Urinary bladder (tissue), 4 donors: ENCODE results near the gene ANKRD9. TPM values are rescaled to one million over a fixed set of nuclear protein-coding genes. Genes with fewer than 3 reads are reported as not detected.
"Not testable (repeated sequence)": the region's sequence is repeated elsewhere in the genome, so short reads cannot be mapped to it uniquely, and the experiment has no call there.

Experiments
- DNase-seq: peaks from one replicate; pipeline ENCODE4 v3.0.0-alpha.2; 2015; ENCODE audit errors: extremely low spot score
- H3K27ac ChIP-seq: one replicate; pipeline ENCODE4 v1.5.1; 2013; ENCODE audit warnings: low read depth, mild to moderate bottlenecking, moderate library complexity
- H3K36me3 ChIP-seq: one replicate; pipeline ENCODE4 v1.6.1; 2013; ENCODE audit warnings: mild to moderate bottlenecking, moderate library complexity; ENCODE audit not compliant: insufficient read depth
- H3K4me1 ChIP-seq: one replicate; pipeline ENCODE4 v1.6.1; 2013; ENCODE audit warnings: mild to moderate bottlenecking, moderate library complexity; ENCODE audit not compliant: insufficient read depth
- H3K4me3 ChIP-seq: one replicate; pipeline ENCODE4 v1.5.1; 2013; ENCODE audit warnings: low read depth, low read length
- WGBS: extraction: QIAGEN DNeasy Blood & Tissue Kit; methylation state at CpG from one replicate; pipeline ENCODE4 v1.1.7; 2013; 5-methylcytosine and 5-hydroxymethylcytosine counted together
- polyA plus RNA-seq: library from polyadenylated mRNA; stranded (reverse); fragments of 200-250 nt; gene quantifications from one replicate; pipeline ENCODE4 v1.2.3, GENCODE V29; 2013
- total RNA-seq: library from RNA; depleted of rRNA; stranded (reverse); fragments of >200 nt; gene quantifications from one replicate; pipeline ENCODE4 v1.2.3, GENCODE V29; 2014
- donor health status: healthy with polysubstance abuse.
- donor health status: healthy.

ANKRD9 gene
- total RNA-seq, result 4.3 TPM
- 13.5 TPM for polyA plus RNA-seq

- DNase-seq, result peak; percentile 74
- Histone ChIP-seq H3K4me3 (peak within 1 kb of the TSS; percentile 65), H3K36me3 (peaks cover 2% of the 10 kb centered on the region), H3K27ac (peak within 1 kb of the TSS; percentile 85), H3K4me1 (no peaks in the 10 kb centered on the region)
- WGBS, result 2% methylated on average over 89 of the region's 91 CpGs
These were observed at the start of gene ANKRD9 for GRCh38 chr14:102509746-102510615. ANKRD9 (minus strand) TSS chr14:102509776; CDS start chr14:102507889, 1,887 bp downstream.

- Histone ChIP-seq H3K4me1 (no peaks in the 10 kb centered on the region), H3K36me3 (no peaks in the 10 kb centered on the region), H3K27ac (no peak overlapping the region), H3K4me3 (no peak overlapping the region)
- DNase-seq, result no peak
- 70% methylated on average over 4 of the region's 4 CpGs for WGBS
These were observed 49.0 kb upstream of the ANKRD9 start for GRCh38 chr14:102558556-102558955.

- no peaks in the 10 kb centered on the region for H3K36me3 ChIP-seq
- DNase-seq, result no peak
- H3K27ac ChIP-seq, result no peak overlapping the region
- WGBS, result 82% methylated on average over 12 of the region's 12 CpGs
- H3K4me3 ChIP-seq, result no peak overlapping the region
- H3K4me1 ChIP-seq, result no peaks in the 10 kb centered on the region
These were observed 48.1 kb upstream of the ANKRD9 start for GRCh38 chr14:102557434-102558226.

GRCh38 chr14:102556098-102556677, 46.6 kb upstream of the ANKRD9 start:
- Histone ChIP-seq H3K27ac (no peak overlapping the region), H3K4me3 (no peak overlapping the region)

GRCh38 chr14:102554821-102555819, 45.5 kb upstream of the ANKRD9 start:
- H3K4me1 ChIP-seq, result no peaks in the 10 kb centered on the region
- H3K36me3 ChIP-seq, result no peaks in the 10 kb centered on the region
- H3K27ac ChIP-seq, result peak overlapping the region; percentile 73
- no peak for DNase-seq
- WGBS, result 6% methylated on average over 94 of the region's 94 CpGs
- peak overlapping the region; percentile 76 for H3K4me3 ChIP-seq

More at GRCh38 chr14:102556098-102556677, 46.6 kb upstream of the ANKRD9 start:
- no peak for DNase-seq
- 96% methylated on average over 14 of the region's 14 CpGs for WGBS
- Histone ChIP-seq H3K36me3 (no peaks in the 10 kb centered on the region), H3K4me1 (no peaks in the 10 kb centered on the region)

GRCh38 chr14:102551995-102552705, 42.6 kb upstream of the ANKRD9 start:
- Histone ChIP-seq H3K4me1 (no peaks in the 10 kb centered on the region), H3K4me3 (no peak overlapping the region), H3K36me3 (no peaks in the 10 kb centered on the region), H3K27ac (no peak overlapping the region)
- WGBS, result 62% methylated on average over 14 of the region's 14 CpGs
- no peak for DNase-seq

GRCh38 chr14:102550927-102551401, 41.4 kb upstream of the ANKRD9 start:
- H3K36me3 ChIP-seq, DNase-seq: not testable (repeated sequence)
- 70% methylated on average over 3 of the region's 3 CpGs for WGBS

GRCh38 chr14:102548616-102549240, 39.2 kb upstream of the ANKRD9 start:
- Histone ChIP-seq H3K4me1 (peaks cover 2% of the 10 kb centered on the region), H3K36me3 (no peaks in the 10 kb centered on the region), H3K4me3 (no peak overlapping the region), H3K27ac (no peak overlapping the region)
- no peak for DNase-seq
- 36% methylated on average over 3 of the region's 3 CpGs for WGBS

More at GRCh38 chr14:102550927-102551401, 41.4 kb upstream of the ANKRD9 start:
- H3K4me1 ChIP-seq, H3K4me3 ChIP-seq, H3K27ac ChIP-seq: not testable (repeated sequence)

- no peak overlapping the region for H3K4me3 ChIP-seq
- 40% methylated on average over 29 of the region's 29 CpGs for WGBS
- no peaks in the 10 kb centered on the region for H3K36me3 ChIP-seq
- no peak for DNase-seq
- H3K4me1 ChIP-seq, result peaks cover 2% of the 10 kb centered on the region
- H3K27ac ChIP-seq, result no peak overlapping the region
These were observed 36.1 kb upstream of the ANKRD9 start for GRCh38 chr14:102545461-102546265.

- Histone ChIP-seq H3K36me3 (no peaks in the 10 kb centered on the region), H3K4me3 (peak overlapping the region; percentile 17), H3K27ac (no peak overlapping the region), H3K4me1 (peaks cover 2% of the 10 kb centered on the region)
- no peak for DNase-seq
- 16% methylated on average over 66 of the region's 66 CpGs for WGBS
These were observed 35.3 kb upstream of the ANKRD9 start for GRCh38 chr14:102544747-102545460.
